Activated naive CD4-positive, alpha-beta T cell treated with anti-CD3 and anti-CD28 coated beads, Interleukin-2, amount 50 U/mL, for 24 hours (primary cell): ENCODE data around the gene COL6A5.
"Not testable (repeated sequence)": the region's sequence is repeated elsewhere in the genome, so short reads cannot be mapped to it uniquely, and the experiment has no call there.

Source experiments
- H3K27ac Mint-ChIP-seq: one replicate; pipeline ENCODE4 v1.8.0; 2021; ENCODE audit warnings: mild to moderate bottlenecking, mixed read lengths
- H3K27me3 Mint-ChIP-seq: one replicate; pipeline ENCODE4 v1.8.0; 2021; ENCODE audit warnings: mixed read lengths
- H3K36me3 Mint-ChIP-seq: one replicate; pipeline ENCODE4 v1.8.0; 2021; ENCODE audit warnings: mixed read lengths
- H3K4me1 Mint-ChIP-seq: one replicate; pipeline ENCODE4 v1.8.0; 2021; ENCODE audit warnings: mixed read lengths
- H3K4me3 Mint-ChIP-seq: one replicate; pipeline ENCODE4 v1.8.0; 2021; ENCODE audit warnings: mild to moderate bottlenecking, mixed read lengths
- H3K9me3 Mint-ChIP-seq: one replicate; pipeline ENCODE4 v1.8.0; 2021; ENCODE audit warnings: mixed read lengths

Gene COL6A5

GRCh38 chr3:130414457-130414856, 69.0 kb downstream of the COL6A5 start:
- Mint-ChIP-seq H3K36me3 (no peaks in the 10 kb centered on the region), H3K4me3 (no peak overlapping the region), H3K27me3 (peaks cover 12% of the 10 kb centered on the region), H3K4me1 (no peaks in the 10 kb centered on the region), H3K9me3 (no peaks in the 10 kb centered on the region), H3K27ac (no peak overlapping the region)

GRCh38 chr3:130420466-130420865, 75.0 kb downstream of the COL6A5 start:
- H3K4me1 Mint-ChIP-seq, result no peaks in the 10 kb centered on the region

GRCh38 chr3:130423064-130423463, 77.6 kb downstream of the COL6A5 start:
- no peaks in the 10 kb centered on the region for H3K9me3 Mint-ChIP-seq
- no peaks in the 10 kb centered on the region for H3K4me1 Mint-ChIP-seq
- H3K27me3 Mint-ChIP-seq, result peaks cover 2% of the 10 kb centered on the region
- no peaks in the 10 kb centered on the region for H3K36me3 Mint-ChIP-seq
- no peak overlapping the region for H3K4me3 Mint-ChIP-seq
- no peak overlapping the region for H3K27ac Mint-ChIP-seq

More at GRCh38 chr3:130420466-130420865, 75.0 kb downstream of the COL6A5 start:
- Mint-ChIP-seq H3K27me3 (peaks cover 10% of the 10 kb centered on the region), H3K9me3 (no peaks in the 10 kb centered on the region), H3K36me3 (no peaks in the 10 kb centered on the region), H3K27ac (no peak overlapping the region), H3K4me3 (no peak overlapping the region)

GRCh38 chr3:130424837-130425236, 79.4 kb downstream of the COL6A5 start:
- no peak overlapping the region for H3K27ac Mint-ChIP-seq
- H3K9me3 Mint-ChIP-seq, result no peaks in the 10 kb centered on the region
- H3K27me3 Mint-ChIP-seq, result peaks cover 2% of the 10 kb centered on the region
- no peaks in the 10 kb centered on the region for H3K4me1 Mint-ChIP-seq
- no peak overlapping the region for H3K4me3 Mint-ChIP-seq
- H3K36me3 Mint-ChIP-seq, result no peaks in the 10 kb centered on the region

- Mint-ChIP-seq H3K36me3 (no peaks in the 10 kb centered on the region), H3K27ac (no peak overlapping the region), H3K4me1 (no peaks in the 10 kb centered on the region), H3K27me3 (peaks cover under 1% of the 10 kb centered on the region), H3K4me3 (no peak overlapping the region), H3K9me3 (no peaks in the 10 kb centered on the region)
These were observed 80.0 kb downstream of the COL6A5 start for GRCh38 chr3:130425484-130425883.

- H3K4me1 Mint-ChIP-seq, result no peaks in the 10 kb centered on the region
- no peaks in the 10 kb centered on the region for H3K36me3 Mint-ChIP-seq
- H3K9me3 Mint-ChIP-seq, result no peaks in the 10 kb centered on the region
- H3K27ac Mint-ChIP-seq, result no peak overlapping the region
- H3K27me3 Mint-ChIP-seq, result no peaks in the 10 kb centered on the region
- H3K4me3 Mint-ChIP-seq, result no peak overlapping the region
These were observed 80.7 kb downstream of the COL6A5 start for GRCh38 chr3:130426206-130426605.

GRCh38 chr3:130428871-130429712, 83.6 kb downstream of the COL6A5 start:
- H3K9me3 Mint-ChIP-seq, result no peaks in the 10 kb centered on the region
- no peaks in the 10 kb centered on the region for H3K4me1 Mint-ChIP-seq
- no peaks in the 10 kb centered on the region for H3K36me3 Mint-ChIP-seq
- no peak overlapping the region for H3K27ac Mint-ChIP-seq
- no peaks in the 10 kb centered on the region for H3K27me3 Mint-ChIP-seq
- H3K4me3 Mint-ChIP-seq, result no peak overlapping the region

- Mint-ChIP-seq H3K36me3 (no peaks in the 10 kb centered on the region), H3K4me1 (no peaks in the 10 kb centered on the region), H3K27ac (no peak overlapping the region), H3K27me3 (no peaks in the 10 kb centered on the region), H3K4me3 (no peak overlapping the region), H3K9me3 (no peaks in the 10 kb centered on the region)
These were observed 84.2 kb downstream of the COL6A5 start for GRCh38 chr3:130429713-130430023.

GRCh38 chr3:130430266-130430665, 84.8 kb downstream of the COL6A5 start:
- no peaks in the 10 kb centered on the region for H3K36me3 Mint-ChIP-seq
- H3K9me3 Mint-ChIP-seq, result no peaks in the 10 kb centered on the region
- no peak overlapping the region for H3K4me3 Mint-ChIP-seq
- H3K27ac Mint-ChIP-seq, result no peak overlapping the region
- no peaks in the 10 kb centered on the region for H3K4me1 Mint-ChIP-seq
- H3K27me3 Mint-ChIP-seq, result peaks cover 1% of the 10 kb centered on the region

- H3K27ac Mint-ChIP-seq, H3K4me3 Mint-ChIP-seq, H3K4me1 Mint-ChIP-seq, H3K36me3 Mint-ChIP-seq, H3K9me3 Mint-ChIP-seq: not testable (repeated sequence)
- peaks cover 12% of the 10 kb centered on the region for H3K27me3 Mint-ChIP-seq
These were observed 86.6 kb downstream of the COL6A5 start for GRCh38 chr3:130432086-130432485.

- Mint-ChIP-seq H3K27me3 (peaks cover 19% of the 10 kb centered on the region), H3K9me3 (no peaks in the 10 kb centered on the region), H3K4me3 (no peak overlapping the region), H3K36me3 (no peaks in the 10 kb centered on the region), H3K4me1 (no peaks in the 10 kb centered on the region), H3K27ac (no peak overlapping the region)
These were observed 87.8 kb downstream of the COL6A5 start for GRCh38 chr3:130433306-130433705.

- H3K27ac Mint-ChIP-seq, result no peak overlapping the region
- peaks cover 7% of the 10 kb centered on the region for H3K27me3 Mint-ChIP-seq
- no peak overlapping the region for H3K4me3 Mint-ChIP-seq
- no peaks in the 10 kb centered on the region for H3K9me3 Mint-ChIP-seq
- no peaks in the 10 kb centered on the region for H3K4me1 Mint-ChIP-seq
- H3K36me3 Mint-ChIP-seq, result no peaks in the 10 kb centered on the region
These were observed 96.8 kb downstream of the COL6A5 start for GRCh38 chr3:130442284-130442683.

GRCh38 chr3:130446840-130447239, 101.4 kb downstream of the COL6A5 start:
- H3K27ac Mint-ChIP-seq, H3K9me3 Mint-ChIP-seq, H3K36me3 Mint-ChIP-seq, H3K4me1 Mint-ChIP-seq, H3K27me3 Mint-ChIP-seq, H3K4me3 Mint-ChIP-seq: not testable (repeated sequence)

GRCh38 chr3:130448155-130448554, 102.7 kb downstream of the COL6A5 start:
- H3K27me3 Mint-ChIP-seq, H3K36me3 Mint-ChIP-seq, H3K4me1 Mint-ChIP-seq, H3K9me3 Mint-ChIP-seq, H3K4me3 Mint-ChIP-seq, H3K27ac Mint-ChIP-seq: not testable (repeated sequence)

- Mint-ChIP-seq H3K36me3 (no peaks in the 10 kb centered on the region), H3K9me3 (peaks cover 2% of the 10 kb centered on the region), H3K27me3 (peaks cover 3% of the 10 kb centered on the region), H3K4me3 (no peak overlapping the region), H3K27ac (no peak overlapping the region), H3K4me1 (no peaks in the 10 kb centered on the region)
These were observed 111.1 kb downstream of the COL6A5 start for GRCh38 chr3:130456540-130456939.

GRCh38 chr3:130457671-130458070, 112.2 kb downstream of the COL6A5 start:
- H3K36me3 Mint-ChIP-seq, result no peaks in the 10 kb centered on the region
- no peak overlapping the region for H3K4me3 Mint-ChIP-seq
- no peaks in the 10 kb centered on the region for H3K9me3 Mint-ChIP-seq
- no peak overlapping the region for H3K27ac Mint-ChIP-seq
- no peaks in the 10 kb centered on the region for H3K4me1 Mint-ChIP-seq
- peaks cover 3% of the 10 kb centered on the region for H3K27me3 Mint-ChIP-seq

GRCh38 chr3:130459944-130460343, 114.5 kb downstream of the COL6A5 start:
- no peak overlapping the region for H3K4me3 Mint-ChIP-seq
- H3K27ac Mint-ChIP-seq, result no peak overlapping the region
- H3K4me1 Mint-ChIP-seq, result no peaks in the 10 kb centered on the region
- H3K36me3 Mint-ChIP-seq, result no peaks in the 10 kb centered on the region
- peaks cover 6% of the 10 kb centered on the region for H3K27me3 Mint-ChIP-seq
- no peaks in the 10 kb centered on the region for H3K9me3 Mint-ChIP-seq
